NCI-H510A treated with DMSO at 0.1 percent for 48 hours (cell line): ENCODE measurements around the gene ITGA1.
"Not testable (repeated sequence)": the region's sequence is repeated elsewhere in the genome, so short reads cannot be mapped to it uniquely, and the experiment has no call there.

Experiments
- DNase-seq: peaks from one replicate; lab custom pipeline; 2025; lab: John Stamatoyannopoulos, UW

ITGA1 gene

DNA sequence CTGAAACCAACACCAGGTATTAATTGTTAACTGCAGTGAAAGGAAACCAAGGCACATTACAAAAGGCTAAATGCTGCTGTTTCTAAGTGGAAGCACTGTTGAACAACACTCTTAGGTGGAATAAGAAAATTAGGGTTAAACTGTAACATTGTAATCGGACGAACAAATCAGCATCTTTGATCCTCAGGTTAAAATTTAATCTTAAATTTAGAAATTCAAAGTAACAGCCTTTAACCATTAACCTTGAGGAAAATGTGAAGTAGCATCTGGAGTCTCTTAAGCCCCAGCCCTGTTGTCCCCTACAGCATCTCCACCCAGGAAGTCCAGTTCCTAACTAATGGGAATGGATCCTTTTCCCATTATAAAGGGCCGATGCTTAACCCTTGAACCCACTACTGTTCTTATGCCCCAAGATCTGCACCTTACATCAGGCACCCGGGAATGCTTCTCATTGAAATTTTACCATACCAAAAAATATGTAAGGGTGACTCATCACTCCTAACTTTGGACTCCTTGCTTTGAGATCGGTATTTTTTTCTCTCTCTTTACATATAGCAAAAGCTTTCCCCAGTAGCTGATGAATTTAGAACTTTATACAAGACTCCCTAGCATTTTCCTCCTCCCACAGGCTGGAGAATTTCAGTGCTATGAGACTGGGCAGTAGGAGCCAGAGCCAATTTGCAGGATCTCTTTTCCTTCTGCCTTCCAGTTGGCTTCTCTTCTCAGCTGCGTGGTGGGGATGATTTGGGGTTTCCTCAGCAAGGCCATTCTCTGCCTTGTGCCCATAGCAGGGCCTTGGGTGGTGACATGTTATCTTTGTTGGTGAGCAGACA, 169.4 kb downstream of the ITGA1 start:
- DNase-seq, result no peak

DNA sequence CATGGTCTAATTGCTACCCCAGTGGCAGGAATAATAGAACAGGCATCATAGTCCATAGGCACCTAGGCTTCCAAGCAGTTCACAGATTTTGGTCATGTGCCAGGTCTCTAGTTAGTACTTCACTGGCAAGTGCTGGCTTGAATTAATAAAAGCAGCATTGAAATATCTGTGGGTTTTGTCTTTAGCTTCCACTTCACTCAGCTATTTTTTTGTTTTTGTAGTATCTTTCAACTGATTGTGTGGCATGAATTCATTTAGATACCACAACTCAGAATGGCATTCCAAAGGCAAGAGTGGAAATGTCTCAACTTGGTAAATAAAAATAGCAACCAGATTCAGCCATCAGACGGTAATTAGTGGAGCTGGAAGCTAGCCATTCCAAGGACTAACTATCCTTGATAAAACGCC, 173.6 kb downstream of the ITGA1 start:
- DNase-seq, result no peak

DNA sequence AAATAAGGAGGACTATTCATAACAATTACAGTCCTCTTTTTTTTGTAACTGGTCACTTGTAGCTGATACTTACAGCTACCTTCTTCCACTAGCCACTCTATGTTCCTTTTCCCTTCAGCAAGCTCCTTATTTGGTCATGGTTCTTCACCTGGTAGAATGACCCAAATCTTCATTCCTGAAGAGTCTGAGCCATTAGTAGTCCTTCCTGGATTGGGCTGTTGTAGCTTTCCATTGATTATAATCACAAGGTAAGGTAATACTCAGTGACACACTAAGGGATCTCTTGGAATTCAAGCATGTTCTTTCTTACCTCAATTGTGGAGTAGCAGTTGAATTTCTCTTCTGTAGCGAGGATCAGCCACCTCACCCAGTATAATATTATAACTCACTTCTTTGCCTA, 175.9 kb downstream of the ITGA1 start:
- DNase-seq, result no peak

DNA sequence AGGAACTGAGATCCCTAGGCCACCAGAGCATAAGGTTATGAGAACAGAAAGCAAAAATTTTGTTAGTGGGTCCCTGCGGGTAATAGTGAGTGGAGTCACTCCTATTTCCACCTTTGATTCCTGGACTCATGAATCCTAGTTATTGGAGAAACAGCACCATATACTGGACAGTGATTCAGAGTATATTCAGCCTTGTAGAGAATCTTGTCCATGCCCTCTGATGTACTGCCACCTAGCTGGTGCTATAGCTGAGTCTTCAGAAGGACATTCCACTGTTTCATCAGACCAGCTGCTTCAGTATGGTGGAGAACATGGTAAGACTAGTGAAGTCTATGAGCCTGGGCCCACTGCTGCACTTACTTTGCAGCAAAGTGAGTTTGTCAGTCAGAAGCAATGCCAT, 176.4 kb downstream of the ITGA1 start:
- DNase-seq, result no peak

DNA sequence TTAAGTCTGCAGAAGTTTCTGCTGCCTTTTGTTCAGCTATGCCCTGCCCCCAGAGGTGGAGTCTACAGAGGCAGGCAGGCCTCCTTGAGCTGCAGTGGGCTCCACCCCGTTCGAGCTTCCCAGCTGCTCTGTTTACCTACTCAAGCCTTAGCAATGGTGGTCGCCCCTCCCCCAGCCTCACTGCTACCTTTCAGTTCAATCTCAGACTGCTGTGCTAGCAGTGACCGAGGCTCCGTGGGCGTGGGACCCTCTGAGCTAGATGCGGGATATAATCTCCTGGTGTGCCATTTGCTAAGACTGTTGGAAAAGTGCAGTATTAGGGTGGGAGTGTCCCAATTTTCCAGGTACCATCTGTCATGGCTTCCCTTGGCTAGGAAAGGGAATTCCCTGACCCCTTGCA, 188.4 kb downstream of the ITGA1 start:
- not testable (repeated sequence) for DNase-seq

DNA sequence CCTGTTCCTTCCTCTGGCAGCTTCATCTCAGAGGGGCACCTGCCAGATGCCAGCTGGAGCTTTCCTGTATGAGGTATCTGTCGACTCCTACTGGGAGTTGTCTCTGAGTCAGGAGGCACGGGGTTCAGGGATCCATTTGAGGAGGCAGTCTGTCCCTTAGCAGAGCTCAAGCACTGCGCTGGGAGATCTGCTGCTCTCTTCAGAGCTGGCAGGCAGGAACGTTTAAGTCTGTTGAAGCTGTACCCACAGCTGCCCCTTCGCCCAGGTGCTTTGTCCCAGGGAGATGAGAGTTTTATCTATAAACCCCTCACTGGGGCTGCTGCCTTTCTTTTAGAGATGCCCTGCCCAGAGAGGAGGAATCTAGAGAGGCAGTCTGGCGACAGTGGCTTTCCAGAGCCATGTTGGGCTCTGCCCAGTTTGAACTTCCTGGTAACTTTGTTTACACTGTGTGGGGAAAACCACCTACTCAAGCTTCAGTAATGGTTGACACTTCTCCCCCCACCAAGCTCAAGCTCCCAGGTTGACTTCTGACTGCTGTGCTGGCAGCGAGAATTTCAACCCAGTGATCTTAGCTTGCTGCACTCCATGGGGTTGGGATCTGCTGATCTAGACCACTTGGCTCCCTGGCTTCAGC, 189.7 kb downstream of the ITGA1 start:
- no peak for DNase-seq

DNA sequence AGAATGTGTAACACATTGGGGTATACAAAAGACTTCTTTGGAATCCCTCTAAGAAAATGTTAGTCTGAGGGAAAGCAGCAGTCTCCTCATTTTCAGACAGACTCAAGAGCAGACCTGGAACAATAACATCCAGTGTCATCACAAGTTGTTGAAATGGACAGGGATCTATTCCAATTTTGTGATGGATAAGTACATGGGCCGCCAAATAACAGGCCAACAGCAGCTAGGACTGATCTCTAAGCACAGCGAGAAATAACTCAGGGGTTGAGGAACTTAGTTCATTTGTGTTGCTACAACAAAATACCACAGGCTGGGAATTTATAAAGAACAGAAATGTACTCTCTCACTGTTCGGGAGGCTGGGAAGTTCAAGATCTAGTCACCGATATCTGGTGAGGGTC, 193.8 kb downstream of the ITGA1 start:
- no peak for DNase-seq

DNA sequence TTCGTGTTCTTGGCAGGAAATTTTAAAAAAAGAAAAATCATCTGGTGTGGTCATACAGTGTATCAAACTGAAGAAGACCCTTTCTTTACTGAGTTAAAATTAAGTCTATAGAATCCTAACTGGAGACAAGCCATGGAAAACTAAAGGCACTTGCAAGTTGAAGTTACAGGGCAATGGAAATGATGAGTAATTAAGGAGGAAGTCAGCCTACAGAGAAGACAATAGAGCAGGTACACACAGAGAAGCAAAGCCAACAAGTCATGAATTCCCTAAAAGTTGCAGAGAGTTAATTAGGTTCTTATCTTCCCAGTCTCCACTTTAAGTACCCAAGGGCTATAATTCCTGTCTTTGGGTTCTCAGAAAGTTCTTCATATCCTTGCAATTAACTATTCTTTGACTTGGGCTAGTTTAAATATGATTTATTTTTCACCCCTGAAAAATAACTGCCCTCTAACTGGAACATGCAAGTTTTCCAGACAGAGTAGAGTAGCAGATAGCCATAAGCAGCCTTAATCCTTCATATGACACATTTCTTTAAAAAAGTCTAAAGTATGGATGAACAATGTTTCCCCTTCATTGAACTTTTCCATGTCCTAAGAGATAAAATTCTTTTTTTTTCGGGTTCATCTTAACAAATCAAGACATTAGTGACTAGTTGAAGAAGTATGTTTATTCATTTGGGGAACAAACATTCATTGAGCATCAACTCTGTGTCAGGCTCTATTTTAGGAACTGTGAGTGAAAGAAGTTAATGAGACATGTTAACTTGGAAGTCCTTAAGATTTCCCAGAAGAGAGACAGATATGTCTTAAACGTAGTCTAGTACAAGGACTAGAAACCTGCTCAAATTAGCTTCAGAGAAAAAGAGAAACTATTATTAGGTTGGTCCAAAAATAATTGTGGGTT, 196.3 kb downstream of the ITGA1 start:
- no peak for DNase-seq

DNA sequence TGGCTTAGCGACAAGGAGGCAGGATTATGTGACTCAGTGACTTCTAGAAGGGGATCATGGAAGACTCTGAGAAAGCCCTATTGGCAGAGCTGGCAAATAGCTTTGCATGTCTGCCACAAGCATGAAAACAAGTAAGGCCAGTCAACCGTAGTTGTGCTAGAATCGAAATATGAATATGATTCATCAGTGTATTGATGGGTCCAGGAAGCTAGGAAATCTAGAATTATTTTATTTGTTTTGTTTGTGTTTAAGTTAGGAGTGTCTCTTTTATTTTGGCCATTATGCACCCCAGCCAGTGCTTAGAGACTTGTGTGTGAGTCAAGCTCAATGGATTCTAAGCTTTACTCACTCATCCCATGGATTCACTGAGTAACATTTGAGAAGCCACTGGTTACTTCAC, 197.6 kb downstream of the ITGA1 start:
- DNase-seq, result no peak

DNA sequence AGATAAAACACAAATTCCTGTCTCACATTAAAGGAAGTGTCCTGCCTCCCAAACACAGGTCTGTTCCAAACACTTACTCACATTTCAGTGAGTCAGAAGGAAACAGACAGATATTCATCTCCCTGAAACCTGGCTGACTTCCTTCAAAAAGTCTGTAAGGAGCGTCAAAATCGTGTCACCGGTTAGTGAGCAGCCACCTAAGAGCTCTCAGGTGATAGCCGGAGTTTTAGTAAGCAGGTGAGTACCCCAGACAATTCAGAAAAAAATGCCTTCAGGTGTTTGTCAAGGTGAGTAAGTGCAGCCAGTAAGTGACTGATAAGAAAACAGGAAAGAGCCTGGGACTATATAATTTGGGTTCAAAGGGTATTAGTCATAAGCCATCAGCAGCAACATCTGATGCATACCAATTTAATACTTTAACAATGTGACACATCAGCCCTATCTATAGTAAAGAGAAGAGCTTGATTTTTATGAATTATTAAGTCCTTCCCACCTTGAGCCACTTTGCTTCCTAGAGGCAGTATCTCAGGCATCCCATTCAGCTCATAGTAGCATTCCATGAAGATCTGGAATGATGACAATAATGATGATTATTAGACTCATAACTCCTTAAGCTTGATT, 200.1 kb downstream of the ITGA1 start:
- DNase-seq, result no peak

DNA sequence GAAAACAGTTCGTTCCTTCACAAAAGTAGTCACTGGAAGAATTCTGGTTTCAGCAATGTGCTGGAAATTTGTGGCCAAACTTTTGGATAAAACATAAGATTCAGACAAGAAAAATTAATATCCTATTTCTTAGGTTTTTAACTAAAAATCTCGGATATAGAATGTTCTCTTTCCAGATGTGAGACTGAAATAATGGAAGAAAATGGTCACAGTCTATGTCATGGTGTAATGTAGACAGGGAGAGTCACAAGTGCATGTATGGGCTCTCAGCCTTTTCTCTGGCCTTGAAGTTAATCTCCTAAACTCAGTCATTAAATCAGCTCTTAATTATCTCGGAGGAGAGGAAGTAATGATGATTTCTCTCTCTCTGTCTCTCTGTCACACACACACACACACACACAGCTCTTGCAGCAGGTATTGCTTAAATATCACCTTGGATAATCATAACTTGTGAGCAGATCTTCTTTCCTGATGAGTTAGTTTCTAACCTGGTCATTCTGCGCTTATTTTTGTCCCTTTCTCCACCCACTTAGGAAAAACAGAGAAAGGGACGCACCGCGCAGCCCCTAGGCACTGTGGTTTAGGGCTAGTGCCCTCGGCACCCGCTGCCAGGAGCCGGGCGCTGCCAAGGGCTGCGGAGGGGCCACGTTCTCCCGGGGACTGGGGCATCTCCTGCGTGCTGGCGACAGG, 200.8 kb downstream of the ITGA1 start:
- DNase-seq, result no peak

DNA sequence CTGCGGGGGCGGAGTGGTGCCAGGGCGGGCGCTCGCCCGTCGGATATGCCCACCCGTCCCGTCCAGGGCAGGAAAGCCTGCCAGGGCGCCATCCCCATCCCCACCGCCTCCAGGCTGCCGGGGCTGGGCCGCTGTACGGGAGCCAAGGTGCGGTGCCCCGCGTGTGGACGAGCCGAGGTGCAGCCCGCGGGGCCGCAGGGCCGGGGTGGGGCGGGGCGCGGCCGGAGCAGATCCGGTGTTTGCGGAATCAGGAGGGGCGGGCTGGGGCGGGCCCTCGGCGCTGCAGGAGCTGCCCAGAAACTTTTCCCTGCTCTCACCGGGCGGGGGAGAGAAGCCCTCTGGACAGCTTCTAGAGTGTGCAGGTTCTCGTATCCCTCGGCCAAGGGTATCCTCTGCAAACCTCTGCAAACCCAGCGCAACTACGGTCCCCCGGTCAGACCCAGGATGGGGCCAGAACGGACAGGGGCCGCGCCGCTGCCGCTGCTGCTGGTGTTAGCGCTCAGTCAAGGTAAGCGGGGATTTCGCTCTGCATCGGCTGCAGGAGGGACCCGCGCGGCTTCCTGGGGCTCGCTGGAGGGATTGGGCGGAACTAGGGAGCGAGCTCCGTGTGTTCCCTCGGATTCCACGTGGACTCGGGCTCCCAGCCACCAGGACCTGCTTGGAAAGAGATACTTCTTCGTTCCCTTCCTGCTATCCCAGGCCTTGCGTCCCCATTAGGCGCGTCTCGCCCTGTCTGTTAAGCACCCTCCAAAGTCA, 201.5 kb downstream of the ITGA1 start, which contains the start of gene ITGA2:
TSS of gene ITGA2 (plus strand) at position 328 of the 756 bp plus-strand sequence. CDS start at position 445, 117 bp downstream.
- DNase-seq, result peak; percentile 11

DNA sequence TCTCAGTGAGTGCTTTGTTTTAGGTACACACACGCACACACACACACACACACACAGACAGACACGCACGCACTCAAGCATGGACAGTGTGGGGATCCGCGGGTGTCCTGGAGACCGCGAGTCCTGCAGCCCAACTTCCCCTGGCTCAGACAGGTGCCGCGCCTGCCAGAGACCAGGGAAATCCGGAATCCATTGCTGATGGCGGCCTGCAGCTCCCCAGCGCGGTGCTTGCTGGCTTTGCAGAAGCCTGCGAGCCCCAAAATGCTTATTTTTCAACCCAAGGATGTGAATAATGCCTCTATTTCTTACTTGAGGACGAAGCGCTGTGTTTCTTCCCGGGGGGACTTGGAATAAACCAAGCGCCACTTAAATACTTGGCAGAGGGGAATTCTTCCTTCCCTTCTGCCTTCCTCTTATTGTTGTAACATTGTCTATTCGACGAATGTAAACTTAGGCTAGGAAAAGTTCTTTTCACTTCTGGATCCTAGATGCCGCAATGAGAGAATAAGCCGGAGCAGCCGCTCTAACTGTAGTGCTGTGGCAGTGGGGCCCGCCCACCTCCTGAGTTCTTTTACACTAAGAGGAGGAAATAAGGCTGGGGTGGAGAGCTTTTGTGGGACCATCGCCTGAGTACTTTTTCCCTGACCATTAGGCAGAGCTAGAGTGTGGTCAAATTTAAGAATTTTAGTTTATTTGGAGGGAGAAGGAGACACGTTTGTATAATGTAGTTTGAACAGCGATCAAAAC, 202.2 kb downstream of the ITGA1 start:
- no peak for DNase-seq

DNA sequence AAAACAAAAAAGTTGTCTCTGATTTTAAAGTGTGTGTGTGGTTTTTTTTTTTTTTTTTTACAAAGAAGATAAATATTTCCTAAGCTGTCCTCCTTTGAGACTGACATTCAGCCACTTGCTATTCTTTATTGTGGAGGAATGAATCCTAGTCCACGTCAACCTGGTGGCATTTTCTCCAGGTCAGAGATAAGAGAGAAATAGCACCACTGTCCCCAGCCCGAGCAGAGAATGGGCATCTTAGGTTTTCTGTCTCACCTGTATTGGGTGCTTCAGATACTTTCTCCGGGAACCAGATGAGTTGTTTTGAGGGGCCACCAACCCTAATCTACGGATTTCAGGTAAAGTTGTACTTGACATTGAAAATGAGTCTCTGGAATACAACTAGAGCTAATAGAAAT, 202.8 kb downstream of the ITGA1 start:
- DNase-seq, result no peak

DNA sequence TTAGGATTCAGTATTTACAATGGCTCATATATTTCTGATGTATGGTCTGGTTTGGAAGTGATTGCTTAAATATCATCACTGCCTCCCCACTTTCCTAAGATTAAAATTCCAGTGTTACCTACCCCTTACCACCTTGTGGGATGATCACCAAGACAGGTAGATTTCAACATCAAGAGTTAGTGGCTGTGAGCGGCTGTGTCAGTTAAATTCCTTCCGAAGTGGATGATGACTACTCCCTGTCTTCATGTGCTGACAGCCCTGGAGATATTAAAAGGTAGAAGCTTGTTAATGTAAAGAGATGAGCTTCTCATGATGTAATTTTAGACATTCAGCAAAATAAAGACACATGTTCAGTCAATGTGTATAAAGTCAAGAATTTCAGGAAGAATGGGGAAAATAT, 205.7 kb downstream of the ITGA1 start:
- no peak for DNase-seq

DNA sequence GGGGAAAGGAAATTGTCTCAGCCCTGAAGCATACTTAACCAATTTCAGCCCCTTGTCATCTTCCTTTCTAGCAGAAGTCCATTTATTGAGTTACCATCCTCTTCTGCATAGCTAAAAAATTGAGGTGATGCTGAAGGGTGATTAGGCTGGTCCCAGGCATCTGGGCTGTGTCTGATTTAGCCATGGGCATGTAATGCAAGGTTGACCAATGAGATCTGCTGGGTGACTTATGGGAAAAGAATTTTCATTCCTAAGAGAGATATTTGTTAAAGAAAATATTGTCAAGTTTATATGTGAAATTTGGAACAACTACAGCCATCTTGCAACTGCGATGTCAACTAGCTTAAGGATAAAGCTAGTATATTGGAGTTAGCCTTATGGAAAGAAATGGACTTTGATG, 206.6 kb downstream of the ITGA1 start:
- DNase-seq, result no peak

DNA sequence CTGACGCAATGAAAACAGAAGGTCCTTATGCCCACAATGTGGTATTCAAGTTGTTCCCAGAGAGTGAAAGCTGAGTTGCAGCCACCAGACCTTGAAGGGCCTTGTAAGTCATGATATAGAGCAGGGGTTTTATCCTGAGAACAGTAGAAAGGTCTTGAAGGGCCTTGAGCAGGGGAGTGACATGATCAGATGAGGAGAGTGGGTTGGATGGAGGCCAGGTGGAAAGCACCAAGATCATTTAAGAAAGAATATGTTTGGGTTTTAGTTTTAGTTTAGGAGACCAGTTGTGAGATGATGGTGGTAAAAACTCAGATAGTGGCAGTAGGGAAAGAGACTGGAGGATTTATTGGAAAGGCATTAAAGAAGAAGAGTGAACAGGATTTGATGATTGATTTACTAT, 207.4 kb downstream of the ITGA1 start:
- DNase-seq, result no peak

DNA sequence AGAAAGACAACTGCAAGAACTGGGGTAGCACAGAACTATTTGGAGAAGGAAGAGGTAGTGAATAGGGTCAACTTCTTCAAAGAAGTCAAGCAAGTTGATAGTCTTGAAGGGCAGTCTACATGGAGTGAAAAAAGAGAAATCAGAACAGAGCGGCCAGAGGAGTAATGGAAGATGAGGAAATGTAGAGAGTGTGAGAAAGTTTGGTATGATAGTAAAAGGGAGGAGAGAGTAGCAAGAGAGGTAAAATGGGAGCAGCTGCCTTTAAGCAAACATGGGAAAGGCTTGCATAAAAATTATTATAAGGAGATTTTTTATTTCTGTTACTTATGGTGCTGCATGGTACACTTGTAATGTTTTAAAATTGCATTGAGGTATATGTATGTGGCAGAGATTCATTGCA, 208.2 kb downstream of the ITGA1 start:
- no peak for DNase-seq

DNA sequence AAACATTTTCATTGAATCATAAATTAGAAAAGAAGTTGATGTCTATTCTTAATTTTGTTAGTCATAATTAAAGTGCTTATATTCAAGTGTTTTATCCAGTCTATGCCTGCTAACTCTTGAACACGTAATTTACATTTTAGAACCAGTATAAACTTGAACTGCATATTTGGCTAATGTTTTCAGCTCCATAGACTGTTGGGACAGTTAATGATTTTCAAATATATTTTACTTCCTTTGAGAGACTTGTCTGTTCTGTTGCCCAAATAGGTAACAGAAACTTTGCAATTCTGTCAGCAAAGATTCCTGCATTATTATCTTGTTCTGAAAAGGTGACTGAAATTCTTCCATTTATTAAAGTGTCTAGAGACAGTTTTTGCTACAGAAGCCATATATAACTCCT, 209.3 kb downstream of the ITGA1 start:
- no peak for DNase-seq

DNA sequence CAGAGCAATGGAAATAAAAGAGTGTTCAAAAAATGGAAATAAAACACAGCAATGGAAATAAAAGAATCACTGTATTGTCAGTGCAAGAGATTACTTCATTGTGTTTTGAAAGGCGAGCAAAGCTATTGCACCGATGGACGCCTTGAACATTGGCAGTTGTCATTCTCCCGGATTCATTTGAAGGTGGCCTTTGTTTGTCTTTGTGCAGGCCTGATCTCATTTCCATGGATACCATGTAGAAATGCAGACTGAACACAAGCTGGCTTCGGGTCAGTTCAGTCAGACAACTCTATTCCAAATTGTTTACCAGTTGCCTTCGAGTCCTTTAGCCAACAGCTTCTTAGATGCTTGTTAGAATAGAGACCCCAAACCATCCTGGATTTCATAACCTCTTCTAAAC, 209.7 kb downstream of the ITGA1 start:
- no peak for DNase-seq
